Fibroblast of lung (primary cell): Measurements from ENCODE around the gene DLX4. TPM values are rescaled to one million over a fixed set of nuclear protein-coding genes. Genes with fewer than 3 reads are reported as not detected.
A peak's percentile ranks its signal among the peaks of the same experiment; 100 is the strongest.

Experiments
- DNase-seq, 2 donors: peaks; one replicate each; pipeline versions ENCODE4 v3.0.0 to v3.0.0-alpha.2; 2010; ENCODE audit warnings: low read depth in 2 of 2
- H2AFZ ChIP-seq: 2 replicates; pipeline ENCODE4 v1.5.1; 2012; ENCODE audit warnings: low read length, control low read depth, inconsistent platforms
- H3K27ac ChIP-seq: 2 replicates; pipeline ENCODE4 v1.5.1; 2011; ENCODE audit warnings: low read length, control low read depth; ENCODE audit not compliant: insufficient read depth
- H3K27me3 ChIP-seq: 2 replicates; pipeline ENCODE4 v1.5.1; 2011; ENCODE audit warnings: mild to moderate bottlenecking, low read length; ENCODE audit not compliant: control insufficient read depth, insufficient read depth
- H3K36me3 ChIP-seq: 2 replicates; pipeline ENCODE4 v1.5.1; 2011; ENCODE audit warnings: low read length; ENCODE audit not compliant: control insufficient read depth, insufficient read depth
- H3K4me1 ChIP-seq: 2 replicates; pipeline ENCODE4 v1.5.1; 2011; ENCODE audit warnings: low read length; ENCODE audit not compliant: control insufficient read depth, insufficient read depth; ENCODE audit errors: extremely low read depth
- H3K4me2 ChIP-seq: 2 replicates; pipeline ENCODE4 v1.5.1; 2011; ENCODE audit warnings: low read length, control low read depth; ENCODE audit not compliant: insufficient read depth; ENCODE audit errors: extremely low read depth
- H3K4me3 ChIP-seq, 4 experiments: fragments of 200-600 bp in 1 of 4; sonication (generic) in 1 of 4; replicated peaks in 1 of 4; 2 replicates each; pipeline ENCODE4 v1.5.1; 2011 to 2016; ENCODE audit warnings: low read length in 4 of 4, low read depth in 3 of 4, mild to moderate bottlenecking in 3 of 4, control low read depth in 2 of 4, inconsistent platforms in 1 of 4, mixed read lengths in 1 of 4; ENCODE audit not compliant: insufficient read depth in 1 of 4; ENCODE audit errors: control extremely low read depth in 1 of 4
- H3K79me2 ChIP-seq: 2 replicates; pipeline ENCODE4 v1.5.1; 2012; ENCODE audit warnings: mild to moderate bottlenecking, low read length, inconsistent platforms; ENCODE audit not compliant: control insufficient read depth, insufficient read depth
- H3K9ac ChIP-seq: 2 replicates; pipeline ENCODE4 v1.5.1; 2011; ENCODE audit warnings: mild to moderate bottlenecking, low read length, control low read depth; ENCODE audit not compliant: insufficient read depth
- H3K9me3 ChIP-seq: 2 replicates; pipeline ENCODE4 v1.5.1; 2012; ENCODE audit warnings: low read depth, low read length; ENCODE audit not compliant: control insufficient read depth, insufficient read depth
- H4K20me1 ChIP-seq: 2 replicates; pipeline ENCODE4 v1.5.1; 2011; ENCODE audit warnings: low read length; ENCODE audit not compliant: control insufficient read depth, insufficient read depth; ENCODE audit errors: extremely low read depth
- EZH2 ChIP-seq: IDR thresholded peaks from 2 replicates; pipeline ENCODE4 v1.5.1; 2012; ENCODE audit warnings: low read length, control low read depth, mild to moderate bottlenecking; ENCODE audit errors: missing control alignments
- polyA plus RNA-seq, 2 donors: library from polyadenylated mRNA; depleted of rRNA in 1 of 2; stranded (reverse) in 1 of 2; unstranded in 1 of 2; fragments of >200 nt; gene quantifications; 2 replicates each; pipeline ENCODE4 v1.2.1, GENCODE V29; 2011 to 2012; ENCODE audit warnings: missing spikeins in 1 of 2
- total RNA-seq: library from RNA; depleted of rRNA; stranded (reverse); fragments of >200 nt; gene quantifications from 2 replicates; pipeline ENCODE4 v1.2.1, GENCODE V29; 2014
- TF ChIP-seq, protein P1 (sequence below), 2 donors: IDR thresholded peaks in 1 of 2; conservative IDR thresholded peaks in 1 of 2; 1 replicate in 1 of 2; 2 replicates in 1 of 2; pipeline ENCODE4 v1.5.1; 2011 to 2012; ENCODE audit warnings: low read length in 2 of 2, control low read depth in 1 of 2, inconsistent platforms in 1 of 2, low read depth in 1 of 2, mild to moderate bottlenecking in 1 of 2

The DLX4 gene
- total and polyA plus RNA-seq, 2 donors (not counting 1 experiment from before 2014, with no cell fraction given): not detected

GRCh38 chr17:49994085-49995054, 25.4 kb downstream of the DLX4 start:
- H3K79me2 ChIP-seq: no peaks in the 10 kb centered on the region
- H3K4me1 ChIP-seq: no peaks in the 10 kb centered on the region
- no peaks in the 10 kb centered on the region for H3K36me3 ChIP-seq
- TF ChIP-seq, protein P1, sequence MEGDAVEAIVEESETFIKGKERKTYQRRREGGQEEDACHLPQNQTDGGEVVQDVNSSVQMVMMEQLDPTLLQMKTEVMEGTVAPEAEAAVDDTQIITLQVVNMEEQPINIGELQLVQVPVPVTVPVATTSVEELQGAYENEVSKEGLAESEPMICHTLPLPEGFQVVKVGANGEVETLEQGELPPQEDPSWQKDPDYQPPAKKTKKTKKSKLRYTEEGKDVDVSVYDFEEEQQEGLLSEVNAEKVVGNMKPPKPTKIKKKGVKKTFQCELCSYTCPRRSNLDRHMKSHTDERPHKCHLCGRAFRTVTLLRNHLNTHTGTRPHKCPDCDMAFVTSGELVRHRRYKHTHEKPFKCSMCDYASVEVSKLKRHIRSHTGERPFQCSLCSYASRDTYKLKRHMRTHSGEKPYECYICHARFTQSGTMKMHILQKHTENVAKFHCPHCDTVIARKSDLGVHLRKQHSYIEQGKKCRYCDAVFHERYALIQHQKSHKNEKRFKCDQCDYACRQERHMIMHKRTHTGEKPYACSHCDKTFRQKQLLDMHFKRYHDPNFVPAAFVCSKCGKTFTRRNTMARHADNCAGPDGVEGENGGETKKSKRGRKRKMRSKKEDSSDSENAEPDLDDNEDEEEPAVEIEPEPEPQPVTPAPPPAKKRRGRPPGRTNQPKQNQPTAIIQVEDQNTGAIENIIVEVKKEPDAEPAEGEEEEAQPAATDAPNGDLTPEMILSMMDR (conservative IDR thresholded peaks at IDR 0.05 in 1 of 2, IDR thresholded peaks at IDR 0.05 in 1 of 2; ENCODE audit: low read depth in 1 of 2, low read length in 2 of 2): no peak
- TF ChIP-seq EZH2: peak; percentile 86
- no peak overlapping the region for H3K27ac ChIP-seq
- peak overlapping the region in 2 of 4 experiments; percentile 10 to 32 for H3K4me3 ChIP-seq
- DNase-seq: no peak
- H3K9ac ChIP-seq: no peak overlapping the region
- no peaks in the 10 kb centered on the region for H3K9me3 ChIP-seq
- H4K20me1 ChIP-seq: no peaks in the 10 kb centered on the region
- peaks cover 54% of the 10 kb centered on the region for H3K27me3 ChIP-seq
- H2AFZ ChIP-seq: no peak overlapping the region
- H3K4me2 ChIP-seq: peak overlapping the region; percentile 62

DNA sequence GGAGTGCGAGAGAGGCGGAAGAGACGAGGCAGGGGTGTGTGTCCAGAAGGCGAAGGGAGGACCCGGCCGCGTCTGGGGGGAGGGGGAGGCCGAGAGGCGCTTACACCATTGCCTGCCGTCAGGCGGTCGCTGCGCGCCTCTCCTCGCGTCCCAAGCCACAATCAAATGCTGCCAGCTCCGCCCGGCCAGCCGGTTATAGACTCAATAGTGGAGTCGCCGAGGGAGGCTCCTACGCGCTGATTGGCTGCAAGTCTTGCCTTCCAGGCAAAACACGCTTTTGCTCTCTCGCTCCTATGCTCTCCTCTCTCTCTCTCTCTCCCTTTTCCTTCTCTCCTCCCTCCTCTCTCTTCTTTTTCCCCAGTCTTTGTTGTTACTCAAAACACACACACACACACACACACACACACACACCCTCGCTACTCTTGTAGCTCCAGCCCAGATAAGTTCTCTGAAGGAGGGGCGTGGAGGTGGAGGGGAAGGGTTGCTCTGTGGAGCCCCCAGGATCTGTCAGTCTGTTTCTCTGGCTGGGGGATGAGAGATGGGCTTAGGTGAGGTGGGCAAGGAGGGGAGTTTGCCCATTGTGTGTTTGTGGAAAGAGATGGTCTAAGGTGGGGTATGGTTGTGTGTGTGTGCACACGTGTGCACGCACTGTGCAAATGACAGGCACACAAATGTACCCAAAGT, 26.2 kb downstream of the DLX4 start, which contains the start of gene DLX3:
TSS of gene DLX3 (minus strand) at position 170 of the 684 bp plus-strand sequence. CDS start 226 bp downstream, outside the sequence.
- TF ChIP-seq EZH2: no peak
- TF ChIP-seq, protein P1 (conservative IDR thresholded peaks at IDR 0.05 in 1 of 2, IDR thresholded peaks at IDR 0.05 in 1 of 2; ENCODE audit: low read depth in 1 of 2, low read length in 2 of 2): no peak
- Histone ChIP-seq H3K4me1 (no peaks in the 10 kb centered on the region), H3K27me3 (peaks cover 59% of the 10 kb centered on the region), H3K4me2 (peak within 1 kb of the TSS; percentile 62), H3K27ac (no peak within 1 kb of the TSS), H3K4me3 (peak within 1 kb of the TSS in 1 of 4 experiments; percentile 10), H2AFZ (no peak within 1 kb of the TSS), H3K9me3 (no peaks in the 10 kb centered on the region), H3K36me3 (no peaks in the 10 kb centered on the region), H4K20me1 (no peaks in the 10 kb centered on the region), H3K79me2 (no peaks in the 10 kb centered on the region), H3K9ac (no peak within 1 kb of the TSS)
- DNase-seq: peak; percentile 59 to 68

GRCh38 chr17:49996121-49996494, 27.1 kb downstream of the DLX4 start:
- no peaks in the 10 kb centered on the region for H4K20me1 ChIP-seq
- H3K9ac ChIP-seq: no peak overlapping the region
- H3K4me3 ChIP-seq: no peak overlapping the region
- H3K79me2 ChIP-seq: no peaks in the 10 kb centered on the region
- H3K4me1 ChIP-seq: no peaks in the 10 kb centered on the region
- H3K9me3 ChIP-seq: no peaks in the 10 kb centered on the region
- no peak overlapping the region for H3K27ac ChIP-seq
- peaks cover 61% of the 10 kb centered on the region for H3K27me3 ChIP-seq
- TF ChIP-seq, protein P1 (conservative IDR thresholded peaks at IDR 0.05 in 1 of 2, IDR thresholded peaks at IDR 0.05 in 1 of 2; ENCODE audit: low read depth in 1 of 2, low read length in 2 of 2): no peak
- peak; percentile 23 for TF ChIP-seq EZH2
- H3K36me3 ChIP-seq: no peaks in the 10 kb centered on the region
- no peak for DNase-seq
- no peak overlapping the region for H3K4me2 ChIP-seq
- H2AFZ ChIP-seq: no peak overlapping the region
